CD4-positive, alpha-beta T cell (primary cell): ENCODE data around the gene ZNF397. TPM values are rescaled to one million over a fixed set of nuclear protein-coding genes. Genes with fewer than 3 reads are reported as not detected.
A peak's percentile ranks its signal among the peaks of the same experiment; 100 is the strongest.

Experiments used
- ATAC-seq: fragments of 200-7000 bp; cut with Tn5 transposase; one replicate; pipeline ENCODE4 v1.10.0; 2022; ENCODE audit warnings: mild to moderate bottlenecking; ENCODE audit not compliant: poor library complexity
- CTCF ChIA-PET: fragments of 350-600 bp; sonication (Branson Sonifier 250); formaldehyde crosslinking; loops from one replicate; lab custom pipeline; 2021; ENCODE audit warnings: antibody characterized with exemption, inconsistent platforms; lab: Charles Lee
- POLR2A ChIA-PET: fragments of 350-600 bp; sonication (Branson Sonifier 250); formaldehyde crosslinking; loops from one replicate; lab custom pipeline; 2021; ENCODE audit warnings: antibody characterized with exemption, inconsistent platforms; lab: Charles Lee
- DNase-seq, 14 experiments: peaks; one replicate each; pipeline ENCODE4 v3.0.0-alpha.2; 2013 to 2020; ENCODE audit warnings: mixed read lengths in 2 of 14
- H3K27ac ChIP-seq, 2 donors: one replicate each; pipeline versions ENCODE4 v1.5.1 to v1.7.0; 2013; ENCODE audit warnings: low read length in 2 of 2, low read depth in 1 of 2, mild to moderate bottlenecking in 1 of 2
- H3K27me3 ChIP-seq, 2 experiments: 1 replicate in 1 of 2; 2 replicates in 1 of 2; pipeline versions ENCODE4 v1.6.1 to v1.7.0; 2013; ENCODE audit warnings: low read length in 2 of 2, control low read depth in 1 of 2, mild to moderate bottlenecking in 1 of 2, moderate library complexity in 1 of 2; ENCODE audit not compliant: insufficient read depth in 2 of 2, control insufficient read depth in 1 of 2
- H3K36me3 ChIP-seq: one replicate; pipeline ENCODE4 v1.6.1; 2013; ENCODE audit warnings: low read length, control low read depth; ENCODE audit not compliant: insufficient read depth
- H3K4me1 ChIP-seq: one replicate; pipeline ENCODE4 v1.6.1; 2013; ENCODE audit warnings: low read length, control low read depth; ENCODE audit not compliant: insufficient read depth
- H3K4me3 ChIP-seq: one replicate; pipeline ENCODE4 v1.5.1; 2013; ENCODE audit warnings: mild to moderate bottlenecking, low read length, moderate library complexity
- H3K9me3 ChIP-seq, 2 experiments: 1 replicate in 1 of 2; 2 replicates in 1 of 2; pipeline versions ENCODE4 v1.6.1 to v1.7.0; 2013; ENCODE audit warnings: low read length in 2 of 2, mild to moderate bottlenecking in 2 of 2, control low read depth in 1 of 2, moderate library complexity in 1 of 2; ENCODE audit not compliant: control insufficient read depth in 1 of 2, insufficient read depth in 1 of 2
- H3K27ac Mint-ChIP-seq: one replicate; pipeline ENCODE4 v1.8.0; 2020; ENCODE audit warnings: mixed read lengths
- H3K27me3 Mint-ChIP-seq: one replicate; pipeline ENCODE4 v1.8.0; 2021; ENCODE audit warnings: mixed read lengths
- H3K36me3 Mint-ChIP-seq: one replicate; pipeline ENCODE4 v1.8.0; 2021; ENCODE audit warnings: low read depth, mixed read lengths
- H3K4me1 Mint-ChIP-seq: one replicate; pipeline ENCODE4 v1.8.0; 2021; ENCODE audit warnings: low read depth, mixed read lengths
- H3K4me3 Mint-ChIP-seq: one replicate; pipeline ENCODE4 v1.8.0; 2020; ENCODE audit warnings: mild to moderate bottlenecking, mixed read lengths
- H3K9me3 Mint-ChIP-seq: one replicate; pipeline ENCODE4 v1.8.0; 2020; ENCODE audit warnings: mixed read lengths
- CTCF ChIP-seq: fragments of 200-600 bp; IDR thresholded peaks from one replicate; pipeline ENCODE4 v1.8.0; 2022; ENCODE audit warnings: antibody characterized with exemption, mild to moderate bottlenecking
- intact Hi-C, 2 experiments: fragments of 100-400 bp; cut with DNase I in 1 of 2; cut with micrococcal nuclease in 1 of 2; formaldehyde crosslinking; loops; one replicate each; pipeline versions ENCODE4 v1.15.1 to v1.9.0; 2023 to 2025; cut with DNase I, micrococcal nuclease
- total RNA-seq, 174 experiments: library from RNA in 2 of 174; stranded (reverse) in 2 of 174; gene quantifications; one replicate each; pipeline ENCODE4 v1.2.3 and lab custom pipeline; 2021 to 2026

ZNF397 gene
- total RNA-seq, 2 experiments from 2014 or later: 7.6 to 10.0 TPM

GRCh38 chr18:35268821-35269220 is 28.0 kb downstream of the ZNF397 start:
- H3K27ac ChIP-seq: no peak overlapping the region
- intact Hi-C loops: loop anchor here in 1 of 2 experiments (5.0 kb wide), 1 partner anchor 37 kb away; no protein-coding TSS in a partner anchor
- no peaks in the 10 kb centered on the region for H3K27me3 ChIP-seq
- CTCF ChIA-PET: interaction anchor here (1.5 kb wide), 1 partner anchor 20 kb away, joined by 3 read pairs; no protein-coding TSS in a partner anchor
- DNase-seq (peak in 1 of 14 experiments; percentile 5), ATAC-seq (no peak)
- H3K36me3 ChIP-seq: no peaks in the 10 kb centered on the region
- Mint-ChIP-seq H3K27me3 (no peaks in the 10 kb centered on the region), H3K4me3 (peak overlapping the region; percentile 74), H3K27ac (peak overlapping the region; percentile 92), H3K4me1 (peaks cover 28% of the 10 kb centered on the region), H3K36me3 (no peaks in the 10 kb centered on the region), H3K9me3 (peaks cover 3% of the 10 kb centered on the region)
- no peak overlapping the region for H3K4me3 ChIP-seq
- POLR2A ChIA-PET: interaction anchor here (1.0 to 2.5 kb wide), 3 partner anchors 21 to 239 kb away, joined by 8 to 11 read pairs (median 10); partner anchors contain the start of gene ZSCAN30
- peaks cover 18% of the 10 kb centered on the region for H3K4me1 ChIP-seq
- TF ChIP-seq CTCF: no peak
- H3K9me3 ChIP-seq: peaks cover 0 to 12% of the 10 kb centered on the region in 2 experiments

GRCh38 chr18:35271656-35272055 is 30.8 kb downstream of the ZNF397 start:
- no peak overlapping the region for H3K4me3 Mint-ChIP-seq
- Histone ChIP-seq H3K27ac (no peak overlapping the region), H3K36me3 (no peaks in the 10 kb centered on the region), H3K4me3 (no peak overlapping the region), H3K4me1 (peaks cover 17% of the 10 kb centered on the region), H3K27me3 (no peaks in the 10 kb centered on the region), H3K9me3 (peaks cover 0 to 12% of the 10 kb centered on the region in 2 experiments)
- ATAC-seq (no peak), DNase-seq (no peak)
- H3K36me3 Mint-ChIP-seq: no peaks in the 10 kb centered on the region
- CTCF ChIA-PET: no interaction called here
- H3K4me1 Mint-ChIP-seq: peaks cover 17% of the 10 kb centered on the region
- intact Hi-C loops: no loop called here
- H3K27ac Mint-ChIP-seq: no peak overlapping the region
- POLR2A ChIA-PET: no interaction called here
- peaks cover 5% of the 10 kb centered on the region for H3K9me3 Mint-ChIP-seq
- TF ChIP-seq CTCF: no peak
- H3K27me3 Mint-ChIP-seq: no peaks in the 10 kb centered on the region

- no peak for ATAC-seq
- H3K4me3 ChIP-seq: no peak overlapping the region
- H3K36me3 ChIP-seq: no peaks in the 10 kb centered on the region
- ChIA-PET POLR2A (interaction anchor here (1.9 kb wide), 1 partner anchor 13 kb away, joined by 9 read pairs; the partner anchor contains the start of gene ZSCAN30), CTCF (no interaction called here)
- no peak overlapping the region for H3K4me3 Mint-ChIP-seq
- H3K27ac Mint-ChIP-seq: no peak overlapping the region
- intact Hi-C loops: no loop called here
- H3K36me3 Mint-ChIP-seq: no peaks in the 10 kb centered on the region
- H3K4me1 Mint-ChIP-seq: peaks cover 4% of the 10 kb centered on the region
- peaks cover 0 to 7% of the 10 kb centered on the region in 2 experiments for H3K9me3 ChIP-seq
- no peaks in the 10 kb centered on the region for H3K27me3 Mint-ChIP-seq
- no peaks in the 10 kb centered on the region for H3K4me1 ChIP-seq
- TF ChIP-seq CTCF: no peak
- H3K27me3 ChIP-seq: no peaks in the 10 kb centered on the region
- H3K27ac ChIP-seq: no peak overlapping the region
- H3K9me3 Mint-ChIP-seq: peaks cover 2% of the 10 kb centered on the region
- no peak for DNase-seq
These were observed 35.4 kb downstream of the ZNF397 start for GRCh38 chr18:35276267-35276666.
